GM13976 (cell line): ENCODE results near the gene LHX3.

ENCODE experiments used
- DNase-seq: peaks from one replicate; pipeline ENCODE4 v3.0.0; 2012; ENCODE audit warnings: low spot score
- in situ Hi-C: fragments of 300-500 bp; cut with MboI; formaldehyde crosslinking; loops from one replicate; pipeline ENCODE4 v1.12.0; 2022; ENCODE audit warnings: low sequenced_read_pairs, mixed read lengths, inconsistent platforms; ENCODE audit not compliant: unreplicated experiment
- TF ChIP-seq, protein P1 (sequence below): IDR thresholded peaks from 2 replicates; pipeline ENCODE4 v1.5.1; 2012; ENCODE audit warnings: borderline replicate concordance, mild to moderate bottlenecking; ENCODE audit not compliant: insufficient read depth; ENCODE audit errors: extremely low read depth, missing control alignments, control extremely low read depth

LHX3 gene

DNA sequence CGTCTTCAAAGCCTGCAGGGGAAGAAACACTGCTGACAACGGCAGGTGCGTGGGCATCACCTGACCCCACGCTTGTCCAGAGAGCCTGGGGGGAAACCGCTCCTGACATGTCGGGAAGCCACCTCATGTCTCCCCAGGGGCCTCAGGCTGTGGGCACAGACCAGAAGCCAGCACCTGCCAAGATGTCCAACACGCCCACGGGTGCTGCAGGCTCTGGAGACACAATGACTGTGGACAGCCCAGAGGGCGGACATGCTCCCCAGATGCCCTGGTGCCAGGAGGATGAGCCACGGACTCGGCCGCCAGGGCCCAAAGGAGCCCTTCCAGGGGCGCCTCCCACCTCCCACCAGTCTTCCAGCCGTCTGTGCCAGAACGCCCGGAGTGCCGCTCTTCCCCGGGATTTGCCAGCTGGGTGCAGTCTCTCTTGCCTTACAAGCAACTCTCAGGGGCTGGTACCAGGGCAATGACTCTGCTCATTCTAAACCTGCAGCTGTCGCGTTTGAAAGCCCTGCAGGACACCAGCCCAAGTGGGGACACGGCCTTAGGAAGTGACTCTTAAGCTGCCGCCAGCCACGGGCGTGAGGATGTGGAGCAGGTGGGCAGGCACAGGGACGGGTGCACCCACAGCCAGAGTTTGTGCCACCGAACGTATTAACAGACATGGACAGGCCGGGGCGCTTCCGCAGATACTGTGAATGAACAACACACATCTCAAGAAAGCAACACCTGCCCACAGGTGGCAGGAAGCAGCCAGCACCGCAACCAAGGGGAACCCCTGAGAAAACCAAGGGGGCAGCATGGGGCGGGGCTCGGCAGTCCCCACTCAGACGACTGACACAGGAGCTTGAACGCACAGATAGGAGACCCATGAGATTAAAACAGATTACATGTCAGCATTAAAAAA lies 6.8 kb upstream of the LHX3 start:
- DNase-seq = no peak
- in situ Hi-C loops = no loop called here
- TF ChIP-seq, protein P1, sequence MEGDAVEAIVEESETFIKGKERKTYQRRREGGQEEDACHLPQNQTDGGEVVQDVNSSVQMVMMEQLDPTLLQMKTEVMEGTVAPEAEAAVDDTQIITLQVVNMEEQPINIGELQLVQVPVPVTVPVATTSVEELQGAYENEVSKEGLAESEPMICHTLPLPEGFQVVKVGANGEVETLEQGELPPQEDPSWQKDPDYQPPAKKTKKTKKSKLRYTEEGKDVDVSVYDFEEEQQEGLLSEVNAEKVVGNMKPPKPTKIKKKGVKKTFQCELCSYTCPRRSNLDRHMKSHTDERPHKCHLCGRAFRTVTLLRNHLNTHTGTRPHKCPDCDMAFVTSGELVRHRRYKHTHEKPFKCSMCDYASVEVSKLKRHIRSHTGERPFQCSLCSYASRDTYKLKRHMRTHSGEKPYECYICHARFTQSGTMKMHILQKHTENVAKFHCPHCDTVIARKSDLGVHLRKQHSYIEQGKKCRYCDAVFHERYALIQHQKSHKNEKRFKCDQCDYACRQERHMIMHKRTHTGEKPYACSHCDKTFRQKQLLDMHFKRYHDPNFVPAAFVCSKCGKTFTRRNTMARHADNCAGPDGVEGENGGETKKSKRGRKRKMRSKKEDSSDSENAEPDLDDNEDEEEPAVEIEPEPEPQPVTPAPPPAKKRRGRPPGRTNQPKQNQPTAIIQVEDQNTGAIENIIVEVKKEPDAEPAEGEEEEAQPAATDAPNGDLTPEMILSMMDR = no peak

DNA sequence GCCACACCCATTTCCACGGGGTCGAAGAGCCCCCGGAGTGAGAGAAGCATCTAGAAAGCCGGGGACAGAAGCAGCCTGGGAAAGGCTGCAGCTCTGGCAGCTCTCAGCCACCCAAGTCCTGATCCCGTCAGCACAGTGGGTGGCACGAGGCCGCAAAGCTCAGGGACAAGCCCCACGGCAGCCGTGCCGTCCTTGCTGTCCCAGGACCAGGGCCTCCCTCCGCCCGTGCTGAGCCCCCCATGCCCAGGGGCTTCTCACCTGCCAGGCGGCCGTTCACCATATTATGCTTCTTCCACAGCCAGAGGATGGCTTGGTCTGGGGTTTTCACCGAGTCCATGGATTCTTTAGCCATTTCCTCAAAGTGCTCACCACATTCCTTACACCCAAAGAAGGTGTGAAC lies 6.1 kb upstream of the LHX3 start:
- no peak for DNase-seq
- TF ChIP-seq, protein P1 = no peak
- in situ Hi-C loops = no loop called here

DNA sequence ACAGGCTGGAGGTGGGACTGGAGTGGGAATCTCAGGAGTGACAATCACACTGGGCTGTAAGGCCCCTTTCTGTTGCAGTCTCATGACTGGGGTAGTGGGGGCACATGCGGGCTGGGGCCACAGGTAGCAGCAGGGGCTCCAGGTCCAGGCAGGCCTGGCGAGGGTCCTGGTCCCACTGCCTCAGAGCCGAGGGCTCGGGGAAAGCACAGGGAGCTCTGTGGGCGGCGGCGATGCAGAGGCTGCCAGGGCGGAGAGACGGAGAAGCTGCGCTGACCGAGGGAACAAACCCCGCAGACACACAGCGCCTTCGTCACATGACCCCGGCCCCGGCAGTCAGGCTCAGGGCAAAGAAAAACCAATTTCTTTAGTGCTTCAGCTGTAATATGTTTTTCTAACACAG lies 5.3 kb upstream of the LHX3 start:
- in situ Hi-C loops = no loop called here

GRCh38 chr9:136209786-136210185 lies 4.9 kb upstream of the LHX3 start:
- TF ChIP-seq, protein P1 = no peak
- no peak for DNase-seq
- in situ Hi-C loops = no loop called here

More for the DNA sequence above, 5.3 kb upstream of the LHX3 start:
- no peak for DNase-seq
- TF ChIP-seq, protein P1 = no peak

- no peak for DNase-seq
- TF ChIP-seq, protein P1 = no peak
- in situ Hi-C loops = no loop called here
Measured at GRCh38 chr9:136209232-136209631, 4.3 kb upstream of the LHX3 start.

GRCh38 chr9:136208675-136209074 lies 3.7 kb upstream of the LHX3 start:
- in situ Hi-C loops = no loop called here
- TF ChIP-seq, protein P1 = no peak
- DNase-seq = no peak
